ENCODE data around the gene GBP5.

DNA sequence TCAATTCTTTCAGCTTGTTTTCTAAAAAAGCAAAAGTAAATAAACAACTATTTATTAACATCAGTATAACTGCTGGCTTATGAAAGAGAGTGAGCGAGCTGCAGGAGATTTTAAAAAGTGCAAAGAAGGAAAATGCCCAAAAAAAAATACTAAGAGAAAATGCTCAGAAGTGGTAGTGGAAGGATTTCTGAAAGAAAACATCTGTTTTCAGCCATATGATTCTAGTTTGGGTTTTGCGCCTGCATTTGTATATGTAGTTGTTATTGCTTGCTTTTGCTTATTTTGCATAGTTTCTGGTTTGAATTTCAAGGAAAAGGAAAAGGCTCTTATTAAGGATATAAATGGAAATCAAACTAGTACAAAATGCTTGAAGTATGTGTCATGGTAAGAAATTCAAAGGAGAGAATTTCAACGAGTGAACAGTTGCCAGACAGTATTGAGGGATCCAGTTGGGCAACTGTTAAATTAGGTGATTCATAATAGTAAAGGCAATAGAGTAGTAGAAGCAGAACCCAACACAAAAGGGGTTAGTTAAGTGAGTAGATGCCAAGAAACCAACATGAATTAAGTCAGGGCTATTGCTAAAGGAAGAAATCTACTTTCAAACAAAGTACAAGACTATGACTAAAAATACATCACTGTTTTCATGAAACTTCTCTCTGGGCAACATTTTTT, 1.2 kb downstream of the GBP5 start:
- TF ChIP-seq, protein P1, sequence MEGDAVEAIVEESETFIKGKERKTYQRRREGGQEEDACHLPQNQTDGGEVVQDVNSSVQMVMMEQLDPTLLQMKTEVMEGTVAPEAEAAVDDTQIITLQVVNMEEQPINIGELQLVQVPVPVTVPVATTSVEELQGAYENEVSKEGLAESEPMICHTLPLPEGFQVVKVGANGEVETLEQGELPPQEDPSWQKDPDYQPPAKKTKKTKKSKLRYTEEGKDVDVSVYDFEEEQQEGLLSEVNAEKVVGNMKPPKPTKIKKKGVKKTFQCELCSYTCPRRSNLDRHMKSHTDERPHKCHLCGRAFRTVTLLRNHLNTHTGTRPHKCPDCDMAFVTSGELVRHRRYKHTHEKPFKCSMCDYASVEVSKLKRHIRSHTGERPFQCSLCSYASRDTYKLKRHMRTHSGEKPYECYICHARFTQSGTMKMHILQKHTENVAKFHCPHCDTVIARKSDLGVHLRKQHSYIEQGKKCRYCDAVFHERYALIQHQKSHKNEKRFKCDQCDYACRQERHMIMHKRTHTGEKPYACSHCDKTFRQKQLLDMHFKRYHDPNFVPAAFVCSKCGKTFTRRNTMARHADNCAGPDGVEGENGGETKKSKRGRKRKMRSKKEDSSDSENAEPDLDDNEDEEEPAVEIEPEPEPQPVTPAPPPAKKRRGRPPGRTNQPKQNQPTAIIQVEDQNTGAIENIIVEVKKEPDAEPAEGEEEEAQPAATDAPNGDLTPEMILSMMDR (conservative IDR thresholded peaks at IDR 0.05): no peak
- TF ChIP-seq ZFX (IDR thresholded peaks at IDR 0.05): no peak
